ENCODE data around the gene LLCFC1. TPM values are rescaled to one million over a fixed set of nuclear protein-coding genes. Genes with fewer than 3 reads are reported as not detected.

Gene LLCFC1
- polyA plus RNA-seq, 1 of the 3 experiments (the other 2 are of a cell fraction) = not detected

DNA sequence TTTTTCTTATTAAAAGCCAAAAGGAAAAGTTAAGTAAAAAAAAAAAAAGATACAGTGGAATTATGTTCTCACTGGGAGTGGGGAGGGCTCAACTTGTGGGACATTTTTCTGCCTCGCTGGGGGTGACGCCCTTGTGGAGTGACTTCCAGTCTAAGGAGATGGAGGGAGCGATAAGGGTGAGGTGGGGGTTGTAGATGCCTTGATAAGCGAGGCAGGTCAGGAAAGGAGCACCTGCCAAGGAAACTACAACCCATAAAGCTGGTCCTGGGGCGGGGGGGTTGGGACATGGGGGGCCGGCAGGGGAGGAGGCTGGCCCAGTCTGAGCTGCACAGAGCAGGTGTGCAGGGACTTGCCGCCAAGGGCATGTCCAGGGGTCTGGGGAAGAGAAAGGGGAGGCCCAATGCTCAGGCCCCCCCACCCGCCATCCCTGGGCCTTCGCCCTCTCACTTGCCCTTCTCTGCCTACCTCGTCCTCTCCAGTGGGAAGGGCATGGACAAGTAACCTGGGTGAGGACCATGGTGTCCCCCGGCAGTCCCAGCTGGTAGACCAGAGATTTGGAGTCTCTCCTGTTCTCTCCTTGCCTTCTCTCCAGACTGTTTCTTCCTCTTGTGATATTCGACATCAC is 3.2 kb upstream of the LLCFC1 start:
- Histone ChIP-seq H3F3A (replicated peaks; ENCODE audit: insufficient read depth) (no peaks in the 10 kb centered on the region), H3K27me3 (ENCODE audit: insufficient read depth) (peaks cover 57% of the 10 kb centered on the region), H2AFZ (ENCODE audit: low read depth) (no peak overlapping the region), H3K9me3 (no peaks in the 10 kb centered on the region), H3K4me1 (ENCODE audit: control insufficient read depth in 1 of 2, insufficient read depth in 2 of 2, low read depth in 1 of 2, low read length in 1 of 2) (peaks cover 0 to 7% of the 10 kb centered on the region in 2 experiments; a peak in 2 of 4 replicates), H3K36me3 (replicated peaks in 1 of 2; ENCODE audit: control insufficient read depth in 1 of 2, insufficient read depth in 2 of 2, low read length in 1 of 2) (no peaks in the 10 kb centered on the region), H3K4me3 (ENCODE audit: low read depth in 2 of 2, low read length in 1 of 2) (no peak overlapping the region), H4K20me1 (ENCODE audit: insufficient read depth) (no peaks in the 10 kb centered on the region), H3K4me2 (no peak overlapping the region), H3K79me2 (ENCODE audit: insufficient read depth) (no peaks in the 10 kb centered on the region), H3K9me2 (no peaks in the 10 kb centered on the region), H3K9ac (no peak overlapping the region), H3K27ac (ENCODE audit: low read depth in 2 of 2, low read length in 1 of 2) (no peak overlapping the region)
- CTCF ChIA-PET = interaction anchor here (1.0 to 1.4 kb wide), 2 partner anchors 17 to 55 kb away, joined by 3 to 4 read pairs; no protein-coding TSS in a partner anchor
- TF ChIP-seq EZH2phosphoT487 (IDR thresholded peaks at IDR 0.05; ENCODE audit: borderline replicate concordance, low read depth) (no peak), NFIC (IDR thresholded peaks at IDR 0.05; ENCODE audit: borderline replicate concordance) (no peak), FOXM1 (IDR thresholded peaks at IDR 0.05; ENCODE audit: low read depth) (no peak), MXI1 (IDR thresholded peaks at IDR 0.05; ENCODE audit: low read depth, low read length) (no peak), SIN3A (IDR thresholded peaks at IDR 0.05; ENCODE audit: borderline replicate concordance, low read depth, low read length) (no peak), SMC3 (IDR thresholded peaks at IDR 0.05; ENCODE audit: low read depth, low read length) (no peak), TAF1 (IDR thresholded peaks at IDR 0.05; ENCODE audit: borderline replicate concordance, low read depth, low read length) (no peak), EP300 (IDR thresholded peaks at IDR 0.05; ENCODE audit: borderline replicate concordance in 1 of 2, low read depth in 1 of 2, low read length in 1 of 2) (no peak)
- TF ChIP-seq, protein P1, sequence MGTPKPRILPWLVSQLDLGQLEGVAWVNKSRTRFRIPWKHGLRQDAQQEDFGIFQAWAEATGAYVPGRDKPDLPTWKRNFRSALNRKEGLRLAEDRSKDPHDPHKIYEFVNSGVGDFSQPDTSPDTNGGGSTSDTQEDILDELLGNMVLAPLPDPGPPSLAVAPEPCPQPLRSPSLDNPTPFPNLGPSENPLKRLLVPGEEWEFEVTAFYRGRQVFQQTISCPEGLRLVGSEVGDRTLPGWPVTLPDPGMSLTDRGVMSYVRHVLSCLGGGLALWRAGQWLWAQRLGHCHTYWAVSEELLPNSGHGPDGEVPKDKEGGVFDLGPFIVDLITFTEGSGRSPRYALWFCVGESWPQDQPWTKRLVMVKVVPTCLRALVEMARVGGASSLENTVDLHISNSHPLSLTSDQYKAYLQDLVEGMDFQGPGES (IDR thresholded peaks at IDR 0.05; ENCODE audit: low read depth, low read length) = no peak
- TF ChIP-seq, protein P2, sequence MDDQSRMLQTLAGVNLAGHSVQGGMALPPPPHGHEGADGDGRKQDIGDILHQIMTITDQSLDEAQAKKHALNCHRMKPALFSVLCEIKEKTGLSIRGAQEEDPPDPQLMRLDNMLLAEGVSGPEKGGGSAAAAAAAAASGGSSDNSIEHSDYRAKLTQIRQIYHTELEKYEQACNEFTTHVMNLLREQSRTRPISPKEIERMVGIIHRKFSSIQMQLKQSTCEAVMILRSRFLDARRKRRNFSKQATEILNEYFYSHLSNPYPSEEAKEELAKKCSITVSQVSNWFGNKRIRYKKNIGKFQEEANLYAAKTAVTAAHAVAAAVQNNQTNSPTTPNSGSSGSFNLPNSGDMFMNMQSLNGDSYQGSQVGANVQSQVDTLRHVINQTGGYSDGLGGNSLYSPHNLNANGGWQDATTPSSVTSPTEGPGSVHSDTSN (IDR thresholded peaks at IDR 0.05) = no peak
- TF ChIP-seq, protein P3, sequence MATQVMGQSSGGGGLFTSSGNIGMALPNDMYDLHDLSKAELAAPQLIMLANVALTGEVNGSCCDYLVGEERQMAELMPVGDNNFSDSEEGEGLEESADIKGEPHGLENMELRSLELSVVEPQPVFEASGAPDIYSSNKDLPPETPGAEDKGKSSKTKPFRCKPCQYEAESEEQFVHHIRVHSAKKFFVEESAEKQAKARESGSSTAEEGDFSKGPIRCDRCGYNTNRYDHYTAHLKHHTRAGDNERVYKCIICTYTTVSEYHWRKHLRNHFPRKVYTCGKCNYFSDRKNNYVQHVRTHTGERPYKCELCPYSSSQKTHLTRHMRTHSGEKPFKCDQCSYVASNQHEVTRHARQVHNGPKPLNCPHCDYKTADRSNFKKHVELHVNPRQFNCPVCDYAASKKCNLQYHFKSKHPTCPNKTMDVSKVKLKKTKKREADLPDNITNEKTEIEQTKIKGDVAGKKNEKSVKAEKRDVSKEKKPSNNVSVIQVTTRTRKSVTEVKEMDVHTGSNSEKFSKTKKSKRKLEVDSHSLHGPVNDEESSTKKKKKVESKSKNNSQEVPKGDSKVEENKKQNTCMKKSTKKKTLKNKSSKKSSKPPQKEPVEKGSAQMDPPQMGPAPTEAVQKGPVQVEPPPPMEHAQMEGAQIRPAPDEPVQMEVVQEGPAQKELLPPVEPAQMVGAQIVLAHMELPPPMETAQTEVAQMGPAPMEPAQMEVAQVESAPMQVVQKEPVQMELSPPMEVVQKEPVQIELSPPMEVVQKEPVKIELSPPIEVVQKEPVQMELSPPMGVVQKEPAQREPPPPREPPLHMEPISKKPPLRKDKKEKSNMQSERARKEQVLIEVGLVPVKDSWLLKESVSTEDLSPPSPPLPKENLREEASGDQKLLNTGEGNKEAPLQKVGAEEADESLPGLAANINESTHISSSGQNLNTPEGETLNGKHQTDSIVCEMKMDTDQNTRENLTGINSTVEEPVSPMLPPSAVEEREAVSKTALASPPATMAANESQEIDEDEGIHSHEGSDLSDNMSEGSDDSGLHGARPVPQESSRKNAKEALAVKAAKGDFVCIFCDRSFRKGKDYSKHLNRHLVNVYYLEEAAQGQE (IDR thresholded peaks at IDR 0.05; ENCODE audit: low read depth, low read length) = no peak
- WGBS (ENCODE audit: low lambda C conversion rate) = 16% methylated on average over 12 of the region's 12 CpGs
- POLR2A ChIA-PET = no interaction called here
- no peak for DNase-seq
